HG03066 (cell line): Measurements from ENCODE around the gene C1orf87.

Source experiments
- ATAC-seq: cut with Tn5 transposase; IDR thresholded peaks from one replicate; pipeline ENCODE4 v1.9.1; 2021; ENCODE audit warnings: low read depth; ENCODE audit not compliant: unreplicated experiment

The C1orf87 gene, protein sequence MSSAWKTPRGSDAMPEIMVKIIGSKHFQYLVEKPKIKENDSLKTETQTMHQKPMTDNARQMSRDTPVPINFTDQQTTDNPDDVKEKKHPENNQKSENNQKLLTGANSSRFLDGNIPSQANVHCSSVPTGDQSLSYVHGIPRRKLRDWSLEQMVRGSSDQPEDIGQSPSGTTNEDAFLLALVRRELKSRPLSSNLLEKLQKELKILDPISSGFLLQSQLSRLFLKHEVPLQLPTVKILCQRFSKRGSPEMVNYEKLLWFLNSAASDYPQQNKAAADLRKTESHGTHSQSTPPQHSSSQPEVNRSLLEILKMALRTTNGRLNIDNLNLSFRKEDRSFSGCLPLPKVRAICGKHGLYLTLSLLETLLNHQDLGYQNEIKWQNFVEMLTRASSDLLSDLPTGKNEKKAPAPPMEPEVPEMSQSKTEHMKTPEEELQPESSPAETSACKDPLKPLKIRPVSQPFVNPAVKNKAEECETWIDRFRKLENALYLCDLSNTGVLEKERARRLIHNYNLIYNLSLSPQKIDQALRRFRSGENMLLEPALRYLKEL

DNA sequence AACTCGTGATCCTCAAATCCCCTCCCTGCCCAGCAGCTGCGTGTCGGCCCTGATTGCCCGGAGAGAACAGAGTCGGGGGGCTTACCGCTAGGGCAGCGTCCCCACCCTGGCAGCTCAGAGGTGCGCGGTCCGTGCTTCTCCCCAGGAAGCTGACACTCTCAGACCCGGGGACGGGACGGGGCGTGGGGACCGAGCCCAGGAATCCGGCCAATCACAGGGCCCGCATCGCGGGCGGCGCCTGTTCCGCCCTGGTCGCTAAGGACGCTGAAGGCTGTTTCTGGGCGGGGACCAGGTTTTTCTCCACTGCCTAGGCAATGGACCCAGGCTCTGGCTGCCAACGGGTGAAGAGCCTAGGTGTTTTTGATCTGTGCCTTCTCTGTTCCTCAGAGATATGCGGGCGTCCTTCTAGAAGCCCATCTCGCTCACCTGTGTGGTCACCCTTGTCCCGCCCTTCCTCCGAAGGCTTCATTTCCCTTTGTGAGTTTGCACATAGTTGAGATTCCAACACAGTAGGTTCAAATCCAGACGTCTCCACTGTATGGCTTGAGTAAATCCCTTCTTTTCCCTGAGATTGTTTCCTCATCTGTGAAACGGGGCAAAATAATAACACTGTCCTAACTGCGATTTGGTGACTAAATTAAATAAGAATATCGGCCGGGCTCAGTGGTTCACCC, at the start of gene C1orf87:
TSS of gene C1orf87 (minus strand) at position 166 of the 674 bp plus-strand sequence. CDS start 1,127 bp downstream, outside the sequence.
- no peak for ATAC-seq

DNA sequence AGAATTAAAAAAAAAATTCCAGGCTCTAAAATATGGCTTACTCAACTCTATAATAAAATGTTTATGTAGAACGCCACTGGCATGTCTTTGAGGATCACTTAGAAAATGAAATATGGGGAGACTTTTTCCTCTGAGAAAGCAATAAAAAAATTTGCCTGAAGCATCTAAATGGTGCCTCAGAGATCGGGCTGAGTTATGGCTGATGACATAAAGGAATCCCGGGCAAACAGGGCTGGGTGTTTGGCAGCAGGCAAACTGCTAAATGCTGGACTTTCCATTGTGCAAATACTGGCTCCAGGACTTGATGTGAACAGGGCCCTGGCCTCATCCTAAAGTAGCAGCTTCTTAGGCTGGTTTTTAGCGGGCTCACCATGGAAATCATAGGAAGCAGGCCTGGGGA, 44.5 kb upstream of the C1orf87 start:
- no peak for ATAC-seq

DNA sequence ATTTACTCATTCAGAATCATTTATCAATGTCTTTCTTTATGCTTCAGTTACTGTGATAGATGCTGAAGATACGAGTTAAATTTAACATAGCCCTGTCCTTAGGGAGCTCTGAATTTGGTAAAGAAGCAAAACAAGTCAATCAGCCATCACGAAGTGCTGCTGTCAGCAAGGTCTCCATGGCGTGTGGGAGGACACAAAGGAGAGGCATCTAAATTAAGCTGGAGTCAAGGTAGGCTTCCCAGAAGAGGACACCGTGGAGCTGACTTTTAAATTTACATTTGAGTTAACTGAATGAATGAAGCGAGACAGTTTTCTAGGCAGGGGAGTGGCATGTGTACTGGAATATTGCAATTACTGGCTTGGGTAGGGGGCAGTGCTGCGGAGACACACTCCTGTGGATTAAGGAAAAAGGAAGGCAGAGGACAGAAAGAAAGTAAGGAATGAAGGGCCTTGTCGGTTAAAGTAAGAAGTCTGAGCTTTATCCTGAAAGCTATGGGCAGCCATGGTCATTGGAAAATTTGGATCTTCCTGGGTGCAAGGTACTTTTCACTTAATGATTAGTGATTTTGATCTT, 41.3 kb upstream of the C1orf87 start:
- no peak for ATAC-seq

DNA sequence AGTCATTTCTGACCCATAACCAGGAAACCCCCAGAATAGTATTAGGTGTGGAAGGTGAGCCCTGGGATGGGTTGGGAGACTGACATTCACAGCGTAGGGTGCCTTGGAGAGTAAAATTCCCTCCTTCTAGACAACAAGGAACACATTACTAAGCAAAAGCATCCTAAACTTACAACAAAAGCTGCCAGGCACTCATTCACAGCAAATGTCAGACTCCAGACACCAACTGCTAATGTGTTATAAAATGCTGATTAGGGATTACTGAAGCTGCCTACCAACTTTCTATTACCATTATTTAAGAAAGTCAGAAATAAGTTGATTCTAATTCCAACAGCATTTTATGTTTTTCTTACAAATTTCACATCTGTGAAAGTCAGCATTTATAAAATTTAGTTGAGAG, 40.0 kb upstream of the C1orf87 start:
- ATAC-seq: no peak

DNA sequence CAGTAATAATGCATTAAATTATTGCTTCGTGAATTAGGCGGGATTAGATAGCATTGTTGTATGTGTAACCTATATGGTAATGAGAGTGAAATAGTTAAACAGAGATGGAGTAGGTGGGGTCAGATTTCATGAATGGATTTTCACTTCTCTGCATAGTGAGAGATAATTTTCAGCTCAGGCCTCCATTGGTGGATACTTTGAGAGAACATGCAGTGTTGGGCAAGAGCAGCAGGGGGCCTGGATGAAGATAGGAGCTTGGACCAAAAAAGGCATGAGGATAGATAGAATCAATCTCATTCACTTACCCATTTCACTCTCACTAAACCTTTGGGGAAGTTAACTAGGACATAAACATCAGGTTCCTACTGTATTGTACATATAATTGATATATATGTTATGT, 39.5 kb upstream of the C1orf87 start:
- ATAC-seq: no peak

DNA sequence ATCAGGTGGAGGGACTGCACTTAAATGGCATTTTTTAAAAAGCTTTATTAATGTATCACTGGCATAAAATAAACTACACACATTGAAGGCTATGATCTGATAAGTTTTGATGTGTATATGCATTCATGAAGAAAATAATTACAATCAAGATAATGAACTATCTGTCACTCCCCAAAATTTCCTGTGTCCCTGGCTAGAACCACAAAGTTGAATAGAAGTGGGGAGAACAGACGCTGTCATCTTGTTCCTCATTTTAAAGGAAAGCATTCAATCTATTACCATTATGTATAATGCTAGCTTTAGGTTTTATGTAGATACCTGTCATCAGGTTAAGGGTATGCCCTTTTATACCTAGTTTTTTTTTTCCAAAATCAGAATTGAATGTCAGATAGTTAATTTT, 38.1 kb upstream of the C1orf87 start:
- ATAC-seq: no peak

DNA sequence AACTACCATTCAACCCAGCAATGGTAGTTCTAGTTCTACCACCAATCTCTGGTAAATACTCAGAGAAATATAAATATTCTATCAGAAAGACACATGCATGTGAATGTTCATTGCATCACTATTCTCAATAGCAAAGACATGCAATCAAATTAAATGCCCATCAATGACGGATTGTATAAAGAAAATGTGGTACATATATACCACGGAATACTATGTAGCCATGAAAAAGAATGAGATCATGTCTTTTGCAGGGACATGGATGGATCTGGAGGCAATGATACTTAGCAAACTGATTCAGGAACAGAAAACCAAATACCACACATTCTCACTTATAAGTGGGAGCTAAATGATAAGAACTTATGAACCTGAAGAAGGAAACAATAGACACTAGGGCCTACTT, 37.5 kb upstream of the C1orf87 start:
- no peak for ATAC-seq

DNA sequence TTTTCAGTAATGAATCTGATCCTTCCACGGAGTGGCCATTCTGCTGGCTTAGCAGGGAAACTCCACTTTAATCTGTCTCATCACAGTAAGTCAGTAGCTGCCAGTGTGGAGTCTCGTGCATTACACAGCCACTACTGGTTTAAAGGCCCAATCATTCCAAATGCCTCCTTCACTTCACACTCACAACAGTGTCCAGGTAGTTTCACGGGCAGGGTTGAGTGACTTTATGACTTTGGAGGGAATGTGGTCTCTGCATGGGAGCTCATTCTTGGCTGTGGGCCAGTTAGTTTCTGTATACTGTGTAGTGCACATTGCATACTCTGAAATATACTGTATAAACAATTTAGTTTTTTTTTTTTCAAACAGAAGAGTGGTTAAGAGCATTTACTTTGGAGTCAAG, 34.6 kb upstream of the C1orf87 start:
- no peak for ATAC-seq

DNA sequence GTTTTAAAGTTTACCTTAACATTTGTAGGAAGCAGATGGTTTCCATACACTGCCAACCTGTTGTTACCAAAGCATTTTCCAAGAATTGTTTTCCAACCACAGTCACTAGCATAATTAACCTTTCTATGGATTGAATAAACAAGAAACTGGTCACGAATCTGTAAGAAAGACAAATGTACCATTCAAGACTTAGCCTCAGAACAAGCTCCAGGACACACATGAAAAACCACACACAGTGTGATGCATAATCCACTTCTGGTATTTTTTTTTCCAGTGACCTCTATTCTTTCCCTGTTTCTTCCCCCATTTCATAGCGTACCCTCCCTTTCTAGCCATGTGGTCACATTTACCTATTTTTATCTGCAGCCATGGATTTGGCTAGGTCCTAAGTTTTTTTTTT, 29.6 kb upstream of the C1orf87 start:
- ATAC-seq: no peak

DNA sequence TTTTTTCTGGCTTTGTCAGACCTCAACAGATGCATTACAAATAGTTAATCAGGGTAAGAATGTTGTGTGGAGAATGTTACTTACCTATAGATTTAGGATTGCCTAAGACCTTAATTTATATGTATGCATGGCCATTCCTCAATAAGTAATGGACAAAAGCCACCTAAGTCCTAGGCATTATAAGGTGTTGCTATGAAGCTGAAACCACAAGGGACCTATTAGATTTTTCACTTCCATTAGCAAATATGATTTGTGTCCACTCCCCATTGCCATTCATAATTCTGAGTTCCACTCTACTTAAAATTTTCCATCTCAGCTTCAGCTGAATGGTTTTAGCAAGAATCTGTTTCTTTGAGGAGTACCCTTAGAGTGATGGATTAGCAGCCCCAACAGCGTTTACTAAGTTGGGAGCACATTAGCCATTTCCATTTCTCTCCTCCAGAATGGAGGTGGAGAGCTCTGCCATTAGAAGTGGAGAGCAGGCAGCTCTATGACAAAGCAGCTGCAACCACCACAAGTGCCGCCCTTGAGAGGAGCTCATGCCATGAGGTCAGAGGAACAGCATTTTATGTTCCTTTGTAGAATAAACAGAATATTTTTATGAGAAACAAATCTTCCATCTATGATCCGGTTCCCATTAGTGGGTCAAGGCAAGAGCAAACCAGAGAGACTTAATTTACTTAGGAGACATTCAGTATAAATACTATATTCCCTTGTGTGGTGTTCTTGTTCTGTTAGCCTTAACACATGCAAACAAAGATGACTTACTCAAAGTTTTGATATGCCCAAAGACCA, 28.9 kb upstream of the C1orf87 start:
- ATAC-seq: no peak

DNA sequence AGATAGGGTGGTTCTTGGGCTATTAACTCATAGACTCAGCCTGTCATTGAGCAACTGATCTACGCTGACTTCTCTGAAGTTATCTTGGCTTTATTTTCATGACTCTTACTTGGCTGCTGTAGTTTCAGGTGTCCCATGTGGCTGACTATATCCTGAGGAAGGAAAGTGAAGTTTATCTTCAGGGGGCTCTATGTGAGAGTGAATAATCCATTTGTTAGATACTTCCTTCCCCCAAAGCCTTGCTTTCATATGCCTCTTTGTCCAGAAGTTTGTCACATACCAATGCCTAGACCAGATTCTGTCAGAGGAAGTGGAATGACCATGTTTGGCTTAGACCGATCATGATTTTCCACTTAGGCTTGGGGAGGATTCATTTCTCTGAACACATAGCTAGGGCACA, 27.9 kb upstream of the C1orf87 start:
- no peak for ATAC-seq

DNA sequence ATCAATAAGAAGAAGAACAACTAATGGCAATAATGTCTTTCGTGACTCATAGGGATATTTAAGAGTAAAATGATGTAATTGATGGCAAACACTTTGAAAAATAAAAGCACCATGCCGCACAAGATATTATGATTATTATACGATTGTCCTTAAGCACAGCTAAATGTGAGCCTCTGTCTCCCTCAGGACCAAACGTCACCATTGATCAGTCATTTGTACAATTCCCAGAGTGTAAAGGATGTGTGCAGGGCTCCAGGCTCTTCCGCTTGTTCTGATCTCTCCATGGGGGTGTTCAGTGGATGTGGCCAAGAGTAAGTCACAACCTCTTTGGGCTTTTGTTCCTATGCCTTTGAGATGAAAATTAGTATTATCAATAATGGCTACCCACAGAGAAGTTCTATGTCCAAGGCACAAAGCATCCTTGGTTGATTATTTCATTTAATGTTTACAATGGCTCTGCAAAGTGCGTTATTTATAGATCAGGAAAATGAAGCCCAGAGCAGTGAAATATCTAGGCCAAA, 17.7 kb upstream of the C1orf87 start:
- ATAC-seq: no peak

DNA sequence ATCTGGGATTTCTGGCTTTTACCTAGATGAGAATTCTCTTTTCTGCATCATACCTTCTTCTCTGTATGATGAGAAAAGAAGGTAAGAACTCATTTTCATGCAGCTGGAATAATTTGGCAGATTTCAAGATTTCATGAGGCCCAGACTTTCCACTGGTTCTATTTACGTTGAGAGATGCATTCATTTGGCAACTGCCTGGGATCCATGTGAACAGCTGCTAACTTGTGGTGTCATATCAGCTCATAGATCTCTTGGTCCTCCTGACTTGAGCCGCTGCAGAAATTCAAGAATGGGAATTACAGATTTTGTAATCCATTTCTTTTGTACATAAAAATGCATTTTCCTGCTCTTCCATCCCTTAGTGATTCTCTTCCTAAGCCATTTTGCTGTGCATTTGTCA, 17.1 kb upstream of the C1orf87 start:
- no peak for ATAC-seq

DNA sequence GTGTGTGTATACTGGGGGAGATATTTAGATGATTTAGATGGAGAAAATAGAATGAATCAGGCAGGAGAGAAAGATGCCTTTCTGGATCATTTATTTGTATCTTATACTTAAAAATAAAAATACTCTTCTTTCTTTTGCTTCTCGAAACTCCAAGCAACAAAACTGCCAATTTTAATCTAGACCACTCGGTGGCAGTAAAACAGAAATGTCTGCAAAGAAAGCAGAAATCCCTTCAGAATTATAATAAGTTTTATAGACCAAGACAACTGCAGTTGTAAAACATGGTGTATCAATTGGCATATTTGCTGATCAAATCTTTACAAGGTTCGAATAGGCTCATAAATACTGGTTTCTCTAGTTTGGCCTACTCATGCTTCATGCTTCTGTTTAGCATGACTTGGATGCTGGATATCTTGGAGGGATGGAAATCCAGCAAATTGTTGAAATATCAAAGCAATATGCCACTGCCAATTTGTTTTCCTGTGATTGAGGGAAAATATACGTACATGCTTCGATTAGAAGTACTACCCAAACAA, 15.1 kb upstream of the C1orf87 start:
- ATAC-seq: no peak

DNA sequence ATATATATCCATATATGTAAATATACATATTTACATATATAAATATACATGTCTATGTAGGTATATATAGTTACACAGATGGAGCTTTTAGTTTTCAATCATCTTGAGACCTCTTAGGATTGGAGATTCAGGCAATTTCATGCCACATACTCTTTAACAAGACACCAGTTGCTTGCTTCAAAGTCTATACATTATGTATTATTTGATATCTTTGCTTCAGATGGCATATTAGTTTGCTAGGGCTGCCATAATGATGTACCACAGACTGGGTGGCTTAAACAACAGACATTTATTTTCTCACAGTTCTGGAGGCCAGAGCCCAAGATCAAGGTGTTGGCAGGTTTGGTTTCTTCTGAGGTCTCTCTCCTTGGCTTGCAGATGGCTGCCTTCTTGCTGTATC, 14.1 kb upstream of the C1orf87 start:
- ATAC-seq: no peak

DNA sequence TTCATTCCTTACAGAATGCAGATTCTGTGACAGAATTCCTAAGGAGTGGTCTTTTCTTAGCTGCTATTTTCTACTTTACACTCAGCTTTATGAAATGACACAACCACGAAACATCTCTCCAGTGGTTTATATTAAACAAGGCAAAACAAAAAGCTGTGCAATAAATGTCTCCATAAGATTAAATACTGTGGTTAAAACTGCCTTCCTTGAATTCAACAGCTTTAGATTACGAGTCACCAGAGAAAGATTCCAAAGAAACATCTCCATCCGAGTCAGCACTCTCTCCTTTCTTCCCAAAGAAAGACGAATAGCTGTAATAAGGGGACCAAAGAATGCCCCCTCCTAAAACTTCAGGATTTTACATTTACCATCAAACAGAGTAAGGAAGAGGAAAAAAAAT, 4.6 kb upstream of the C1orf87 start:
- ATAC-seq: no peak

DNA sequence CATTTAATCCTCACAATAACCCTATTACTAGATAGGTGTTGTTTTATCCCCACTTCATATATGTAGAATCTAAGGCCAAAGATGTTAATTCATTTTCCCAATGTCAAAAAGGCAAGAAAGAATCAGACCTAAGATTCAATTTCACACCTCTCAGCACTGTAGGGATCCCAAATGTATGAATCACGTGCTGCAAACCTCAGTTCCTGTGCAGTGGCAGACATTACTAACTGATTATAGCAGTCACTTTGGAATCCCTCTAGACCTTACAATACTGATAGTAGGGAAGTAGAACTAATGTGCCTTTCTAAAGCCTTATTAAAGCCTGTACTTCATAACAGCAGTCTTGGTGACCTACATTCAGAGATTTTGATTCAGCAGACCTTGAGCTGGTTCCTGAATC, 2.3 kb downstream of the C1orf87 start:
- no peak for ATAC-seq

DNA sequence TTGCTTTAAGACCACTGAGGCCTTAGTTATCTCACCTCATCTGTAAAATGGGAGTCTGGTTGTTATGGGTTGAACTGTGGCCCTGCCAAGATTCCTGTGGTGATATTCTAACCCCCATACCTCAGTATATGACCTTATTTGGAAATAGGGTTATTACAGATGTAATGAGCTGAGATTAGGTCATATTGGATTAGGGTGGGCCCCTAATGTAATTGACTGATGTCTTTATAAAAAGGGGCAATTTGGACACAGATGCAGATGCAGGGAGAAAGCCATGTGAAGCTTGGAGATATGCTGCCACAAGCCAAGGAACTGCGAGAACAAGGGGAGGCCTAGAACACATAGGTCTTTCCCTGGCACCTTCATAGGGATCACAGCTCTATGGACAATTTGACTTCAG, 3.9 kb downstream of the C1orf87 start:
- ATAC-seq: no peak

DNA sequence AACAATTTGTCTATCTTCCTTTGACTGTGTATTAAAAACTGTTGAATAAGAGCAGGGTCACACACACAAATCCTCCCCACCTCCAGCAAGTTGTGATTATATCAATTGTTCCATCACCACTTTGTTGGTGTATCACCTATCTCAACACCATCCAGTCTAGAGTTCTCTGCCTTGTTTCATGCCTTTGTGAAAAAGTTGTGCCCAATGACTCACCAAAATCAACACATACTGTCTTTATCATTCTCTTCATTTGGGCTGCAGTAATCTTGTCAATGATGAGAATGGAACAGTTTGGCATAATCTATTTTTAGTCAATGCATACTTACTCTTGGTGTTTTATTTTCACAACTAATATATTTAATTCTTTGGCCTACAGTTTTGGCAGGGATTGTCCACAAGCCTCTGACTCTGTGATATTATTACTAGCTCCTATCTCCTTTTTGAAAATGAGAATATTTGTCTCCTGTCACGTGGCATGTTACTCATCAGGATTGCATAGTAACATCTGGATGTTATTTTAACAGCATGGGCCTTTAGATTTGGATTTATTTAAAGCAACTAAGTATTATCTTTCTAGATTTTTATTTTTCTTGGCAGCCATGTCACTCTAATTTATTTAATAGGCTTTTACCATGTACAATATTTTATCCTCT, 5.1 kb downstream of the C1orf87 start:
- ATAC-seq: no peak

DNA sequence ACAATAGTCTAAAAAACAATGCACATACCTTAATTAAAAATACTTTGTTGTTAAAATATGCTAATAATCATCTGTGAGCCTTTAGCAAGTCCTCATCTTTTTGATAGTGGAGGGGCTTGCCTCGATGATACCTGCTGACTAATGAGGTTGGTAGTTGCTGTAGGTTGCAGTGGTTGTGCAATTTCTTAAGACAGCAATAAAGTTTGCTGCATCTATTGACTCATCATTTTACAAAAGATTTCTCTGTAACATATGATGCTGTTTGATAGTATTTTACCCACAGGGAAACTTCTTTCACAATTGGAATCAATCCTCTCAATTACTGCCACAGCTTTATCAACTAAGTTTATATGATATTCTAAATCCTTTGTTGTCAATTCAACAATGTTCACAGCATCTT, 7.6 kb downstream of the C1orf87 start:
- ATAC-seq: no peak
